GM18909 (cell line): ENCODE results near the gene BBS2.

Experiments
- ATAC-seq: cut with Tn5 transposase; IDR thresholded peaks from one replicate; pipeline ENCODE4 v1.9.1; 2021; ENCODE audit warnings: mild to moderate bottlenecking; ENCODE audit not compliant: unreplicated experiment, poor library complexity

Gene BBS2

DNA sequence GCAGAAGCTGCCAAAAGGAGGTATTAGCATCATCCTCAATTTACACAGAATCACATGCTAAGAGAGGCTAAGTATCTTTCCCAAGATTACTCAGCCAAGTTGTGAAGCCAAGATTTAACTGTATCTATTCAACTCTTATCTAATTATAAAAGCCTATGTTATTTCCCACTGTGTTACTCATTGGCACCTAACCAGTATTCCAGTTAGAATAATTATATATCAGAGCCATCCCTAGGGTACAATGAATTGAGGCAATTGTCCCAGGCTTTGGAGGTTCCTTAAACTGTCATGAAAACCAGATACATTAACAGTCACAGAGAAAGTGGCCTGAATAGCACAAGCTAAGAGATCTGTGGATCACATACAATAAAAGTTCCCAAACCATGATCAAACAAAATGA, 83.6 kb downstream of the BBS2 start:
- no peak for ATAC-seq
